B cell (primary cell): Measurements from ENCODE around the gene KCNF1.

Source experiments
- CTCF ChIP-seq: fragments of 200-600 bp; IDR thresholded peaks from one replicate; pipeline ENCODE4 v1.8.0; 2022; ENCODE audit warnings: antibody characterized with exemption, mild to moderate bottlenecking
- EZH2 ChIP-seq: IDR thresholded peaks from 2 replicates; pipeline ENCODE4 v1.6.1; 2012; ENCODE audit warnings: borderline replicate concordance, low read depth, mild to moderate bottlenecking, moderate library complexity, low read length; ENCODE audit not compliant: insufficient read depth, poor library complexity, severe bottlenecking

GRCh38 chr2:10915731-10916276 is 4.1 kb downstream of the KCNF1 start:
- TF ChIP-seq CTCF, result no peak
- no peak for TF ChIP-seq EZH2
